Measurements from ENCODE around the gene ANKRD36.
"Not testable (repeated sequence)": the region's sequence is repeated elsewhere in the genome, so short reads cannot be mapped to it uniquely, and the experiment has no call there.

The ANKRD36 gene

DNA sequence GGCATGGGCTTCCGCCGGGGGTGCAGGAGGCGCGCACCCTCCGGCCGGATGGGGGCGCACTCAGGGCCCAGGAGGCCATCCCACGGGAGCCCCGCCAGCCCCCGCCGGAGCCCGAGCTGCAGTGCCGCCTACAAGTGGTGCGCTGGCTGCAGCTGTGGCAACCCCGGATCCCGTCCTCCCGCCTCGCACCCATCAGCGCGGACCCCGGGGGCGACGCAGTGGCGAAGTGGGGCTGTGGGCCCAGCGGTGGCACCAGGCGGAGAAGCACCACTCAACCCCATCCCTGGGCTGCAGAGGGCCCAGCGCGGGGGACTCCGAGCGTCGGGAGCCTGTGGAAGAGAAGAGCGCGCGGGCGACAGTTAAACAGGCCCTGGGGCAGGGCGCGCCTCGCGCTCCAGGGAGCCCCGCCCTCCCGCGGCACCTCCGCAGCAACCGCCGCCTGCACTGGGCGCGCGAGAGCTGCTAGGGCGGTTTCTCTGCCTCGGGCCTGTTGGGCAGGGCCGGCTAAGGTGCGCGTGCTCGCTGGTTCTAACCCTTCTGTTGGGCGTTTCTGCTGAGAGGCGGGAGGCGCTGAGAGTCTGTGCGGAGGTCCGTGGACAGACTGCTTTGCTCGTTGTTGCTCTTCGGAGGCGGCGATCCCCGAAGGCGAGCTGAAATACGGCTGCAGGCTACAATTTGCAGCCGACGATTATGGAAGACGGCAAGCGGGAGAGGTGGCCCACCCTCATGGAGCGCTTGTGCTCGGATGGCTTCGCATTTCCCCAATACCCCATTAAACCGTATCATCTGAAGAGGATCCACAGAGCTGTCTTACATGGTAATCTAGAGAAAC lies at the start of gene ANKRD36:
TSS of gene ANKRD36 (plus strand) at position 104 of the 832 bp plus-strand sequence. CDS start at position 691, 587 bp downstream.
- H3K4me3 ChIP-seq: peak within 1 kb of the TSS; percentile 70
- not testable (repeated sequence) for H3K4me1 ChIP-seq, H4K20me1 ChIP-seq, H3K27me3 ChIP-seq, H3K36me3 ChIP-seq, H3K9me3 ChIP-seq
- peak within 1 kb of the TSS; percentile 88 for H3K4me2 ChIP-seq
- peak within 1 kb of the TSS; percentile 76 for H3K27ac ChIP-seq
- peak within 1 kb of the TSS; percentile 82 for H3K9ac ChIP-seq

GRCh38 chr2:97066030-97066429 lies 46.9 kb upstream of the ANKRD36 start:
- H3K9ac ChIP-seq, H4K20me1 ChIP-seq, H3K9me3 ChIP-seq, H3K4me2 ChIP-seq, H3K36me3 ChIP-seq, H3K4me3 ChIP-seq, H3K27ac ChIP-seq, H3K27me3 ChIP-seq: not testable (repeated sequence)
- peaks cover 10% of the 10 kb centered on the region; the same call in 1 of the 2 replicates for H3K4me1 ChIP-seq

DNA sequence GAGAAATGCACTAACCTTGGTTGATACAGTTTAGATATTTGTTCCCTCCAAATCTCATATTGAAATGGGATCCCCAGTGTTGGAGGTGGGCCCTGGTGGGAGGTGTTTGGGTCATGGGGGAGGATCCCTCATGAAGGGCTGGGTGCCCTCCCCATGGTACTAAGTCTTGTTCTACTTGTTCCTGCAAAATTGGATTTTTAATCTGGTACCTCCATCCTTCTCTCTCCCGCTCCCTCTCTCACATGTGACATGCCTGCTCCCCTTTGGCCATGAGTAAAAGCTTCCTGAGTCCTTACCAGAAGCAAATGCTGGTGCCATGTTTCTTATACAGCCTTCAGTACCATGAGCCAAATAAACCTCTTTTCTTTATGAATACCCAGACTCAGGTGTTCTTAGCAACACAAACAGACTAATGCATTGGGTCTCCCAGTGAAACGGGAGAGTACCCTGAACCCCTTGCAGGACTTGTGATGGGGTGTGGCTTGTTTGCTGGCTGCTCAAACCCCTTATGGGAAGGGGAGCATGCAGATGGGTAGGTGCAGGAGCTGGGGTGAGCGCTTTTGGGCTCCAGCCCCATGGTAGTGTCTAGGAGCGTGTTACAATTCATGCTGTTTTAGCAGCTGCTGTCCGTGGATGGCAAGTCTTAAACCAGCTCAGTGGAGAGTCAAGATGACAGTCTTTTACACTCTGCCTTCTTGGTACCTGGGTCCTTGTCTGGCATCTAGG lies 45.5 kb upstream of the ANKRD36 start:
- H3K27me3 ChIP-seq: no peaks in the 10 kb centered on the region
- H3K4me2 ChIP-seq: no peak overlapping the region
- no peak overlapping the region for H3K27ac ChIP-seq
- TF ChIP-seq Cebpa-rat (IDR thresholded peaks at IDR 0.05): no peak
- no peak overlapping the region for H3K9ac ChIP-seq
- H3K4me3 ChIP-seq: no peak overlapping the region
- no peaks in the 10 kb centered on the region for H4K20me1 ChIP-seq
- no peaks in the 10 kb centered on the region for H3K36me3 ChIP-seq
- H3K9me3 ChIP-seq: no peaks in the 10 kb centered on the region
- H3K4me1 ChIP-seq: peaks cover 10% of the 10 kb centered on the region; the same call in 1 of the 2 replicates

- no peaks in the 10 kb centered on the region for H3K9me3 ChIP-seq
- H4K20me1 ChIP-seq: no peaks in the 10 kb centered on the region
- no peak overlapping the region for H3K4me3 ChIP-seq
- H3K27ac ChIP-seq: no peak overlapping the region
- H3K4me2 ChIP-seq: 0 out of 2 replicates have a peak overlapping the region, but pooled peaks have one; percentile 28
- no peaks in the 10 kb centered on the region for H3K27me3 ChIP-seq
- peaks cover 10% of the 10 kb centered on the region; the same call in 1 of the 2 replicates for H3K4me1 ChIP-seq
- H3K36me3 ChIP-seq: no peaks in the 10 kb centered on the region
- H3K9ac ChIP-seq: no peak overlapping the region
- no peak for TF ChIP-seq Cebpa-rat (IDR thresholded peaks at IDR 0.05)
These were observed 44.9 kb upstream of the ANKRD36 start for GRCh38 chr2:97068074-97068473.

DNA sequence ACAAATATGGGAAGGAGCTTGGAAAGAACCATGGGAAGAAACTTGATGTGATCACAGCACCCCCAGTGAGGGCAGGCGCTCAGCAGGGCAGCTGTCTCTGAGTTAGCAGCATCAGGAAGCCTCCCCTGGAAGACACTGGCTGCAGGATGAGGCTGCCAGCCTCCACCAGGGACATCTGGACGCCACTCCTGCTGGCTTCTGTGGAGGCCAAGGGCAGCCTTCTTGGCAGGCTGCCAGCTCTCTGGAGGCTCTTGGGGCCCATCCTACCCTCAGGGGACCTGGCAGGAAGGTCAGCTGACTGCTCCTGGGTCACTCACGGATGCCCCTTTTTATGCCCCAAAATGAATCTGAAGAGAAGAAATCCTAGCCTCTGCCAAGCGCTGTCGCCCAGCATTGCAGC lies 44.2 kb upstream of the ANKRD36 start:
- H3K27me3 ChIP-seq, H3K9ac ChIP-seq, H3K9me3 ChIP-seq, H4K20me1 ChIP-seq, H3K4me3 ChIP-seq, H3K36me3 ChIP-seq, H3K27ac ChIP-seq: not testable (repeated sequence)
- Histone ChIP-seq H3K4me2 (peak overlapping the region; percentile 28; the same call in 1 of the 2 replicates), H3K4me1 (peaks cover 10% of the 10 kb centered on the region; the same call in 1 of the 2 replicates)

- not testable (repeated sequence) for H3K36me3 ChIP-seq, H3K27ac ChIP-seq, H4K20me1 ChIP-seq, H3K9me3 ChIP-seq, H3K27me3 ChIP-seq, H3K4me2 ChIP-seq, H3K4me3 ChIP-seq, H3K9ac ChIP-seq
- H3K4me1 ChIP-seq: peaks cover 10% of the 10 kb centered on the region; the same call in 1 of the 2 replicates
These were observed 42.0 kb upstream of the ANKRD36 start for GRCh38 chr2:97070915-97071314.

DNA sequence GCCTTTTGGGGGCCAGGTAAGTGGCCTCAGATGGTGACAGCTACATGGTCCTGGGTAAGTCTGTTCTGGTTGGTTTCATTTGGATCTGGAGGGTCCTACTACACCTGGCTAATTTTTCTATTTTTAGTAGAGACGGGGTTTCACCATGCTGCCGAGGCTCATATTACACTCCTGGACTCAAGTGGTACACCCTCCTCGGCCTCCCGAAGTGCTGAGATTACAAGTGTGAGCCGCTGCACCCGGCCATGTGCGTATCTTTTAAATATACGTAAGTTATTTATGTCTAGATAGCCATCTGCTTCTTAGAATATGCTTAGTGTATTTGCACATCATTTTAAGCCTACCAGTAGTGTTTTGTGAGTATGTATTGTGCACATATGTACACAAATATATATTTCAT lies 35.7 kb upstream of the ANKRD36 start:
- H3K9ac ChIP-seq, H3K27me3 ChIP-seq, H3K4me3 ChIP-seq, H3K9me3 ChIP-seq, H3K4me2 ChIP-seq, H3K4me1 ChIP-seq, H4K20me1 ChIP-seq, H3K36me3 ChIP-seq, H3K27ac ChIP-seq: not testable (repeated sequence)

DNA sequence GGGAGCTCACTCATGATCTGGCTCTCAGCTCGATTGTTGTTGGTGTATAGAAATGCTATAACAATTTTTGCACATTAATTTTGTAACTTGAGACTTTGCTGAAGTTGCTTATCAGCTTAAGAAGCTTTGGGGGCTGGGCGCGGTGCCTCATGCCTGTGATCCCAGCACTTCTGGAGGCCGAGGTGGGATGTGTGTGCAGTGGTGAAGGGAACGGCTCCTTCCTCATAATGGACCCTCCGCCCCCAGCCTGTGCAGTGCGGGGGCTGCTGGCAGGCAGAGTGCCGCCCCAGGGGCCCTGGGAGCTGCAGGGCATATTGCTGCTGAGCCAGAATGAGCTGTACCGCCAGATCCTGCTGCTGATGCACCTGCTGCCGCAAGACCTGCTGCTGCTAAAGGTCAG lies 32.1 kb upstream of the ANKRD36 start:
- not testable (repeated sequence) for H3K27ac ChIP-seq, H3K36me3 ChIP-seq, H3K27me3 ChIP-seq, H3K9me3 ChIP-seq, H3K4me2 ChIP-seq, H4K20me1 ChIP-seq, H3K4me3 ChIP-seq, H3K9ac ChIP-seq
- H3K4me1 ChIP-seq: peaks cover 29% of the 10 kb centered on the region

DNA sequence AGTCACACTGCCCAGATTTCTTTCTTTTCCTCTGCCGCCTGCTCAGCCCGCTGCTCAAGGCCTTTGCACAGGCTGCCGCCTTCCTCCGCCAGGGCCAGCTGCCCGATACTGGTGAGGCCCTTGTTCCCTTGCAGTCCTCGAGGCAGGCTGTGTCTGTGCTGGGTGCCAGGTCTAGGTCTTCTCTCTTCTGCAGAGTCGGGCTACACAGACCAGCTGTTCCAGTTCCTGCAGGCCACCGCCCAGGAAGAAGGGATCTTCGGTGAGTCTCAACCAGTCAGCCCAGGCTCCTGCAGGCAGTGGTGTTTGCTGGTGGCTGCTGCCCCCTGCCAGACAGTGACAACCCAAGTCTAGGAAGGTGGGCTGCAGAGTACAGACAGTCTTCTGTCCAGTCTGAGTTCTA lies 30.7 kb upstream of the ANKRD36 start:
- H3K27me3 ChIP-seq, H4K20me1 ChIP-seq, H3K4me3 ChIP-seq, H3K9me3 ChIP-seq, H3K9ac ChIP-seq, H3K27ac ChIP-seq, H3K36me3 ChIP-seq: not testable (repeated sequence)
- peaks cover 30% of the 10 kb centered on the region for H3K4me1 ChIP-seq
- peak overlapping the region; percentile 30 for H3K4me2 ChIP-seq

DNA sequence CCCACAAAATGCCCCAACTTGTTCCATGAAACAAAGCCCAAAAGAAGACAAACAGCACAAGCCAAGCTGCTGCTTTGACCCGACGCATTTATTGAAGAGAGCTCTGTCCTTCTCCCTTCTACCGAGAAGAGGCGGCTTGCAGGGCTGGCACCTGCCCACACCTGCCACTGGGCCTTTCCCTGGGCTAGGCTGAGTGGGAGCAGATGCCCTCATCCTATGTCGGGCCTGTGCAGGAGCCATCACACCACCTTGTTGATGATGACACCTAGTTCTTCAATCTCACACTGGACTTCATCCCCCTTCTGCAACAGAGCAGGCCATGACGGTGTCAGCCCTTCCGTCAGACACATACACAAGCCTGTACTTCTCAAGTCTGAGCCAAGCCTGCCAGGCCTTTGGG lies 29.4 kb upstream of the ANKRD36 start:
- H3K4me1 ChIP-seq: peaks cover 30% of the 10 kb centered on the region
- H3K4me3 ChIP-seq, H3K36me3 ChIP-seq, H3K27ac ChIP-seq, H4K20me1 ChIP-seq, H3K4me2 ChIP-seq, H3K9me3 ChIP-seq, H3K27me3 ChIP-seq, H3K9ac ChIP-seq: not testable (repeated sequence)

GRCh38 chr2:97085093-97085492 lies 27.9 kb upstream of the ANKRD36 start:
- not testable (repeated sequence) for H4K20me1 ChIP-seq, H3K4me3 ChIP-seq, H3K9ac ChIP-seq, H3K27me3 ChIP-seq, H3K9me3 ChIP-seq, H3K27ac ChIP-seq, H3K36me3 ChIP-seq
- H3K4me1 ChIP-seq: peaks cover 30% of the 10 kb centered on the region
- H3K4me2 ChIP-seq: peak overlapping the region; percentile 53

DNA sequence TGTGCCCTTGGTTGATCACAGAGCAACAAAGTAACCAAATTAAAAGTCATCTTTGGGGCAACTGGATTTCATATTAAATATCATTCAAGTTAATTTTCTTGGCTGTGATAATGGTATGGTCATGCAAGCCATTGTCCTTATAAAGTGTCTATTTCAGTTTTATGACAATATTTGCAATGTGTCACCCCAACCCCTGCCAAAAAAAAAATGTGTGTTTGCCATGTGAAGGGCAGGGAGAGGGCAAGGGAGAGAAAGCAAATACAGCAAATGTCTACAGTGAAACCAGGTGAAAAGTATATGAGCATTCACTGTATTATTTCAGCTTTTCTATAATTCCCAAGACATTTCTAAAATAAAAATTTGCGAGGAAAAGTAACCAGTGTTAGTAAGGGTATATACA lies 24.2 kb upstream of the ANKRD36 start:
- H3K4me3 ChIP-seq, H4K20me1 ChIP-seq, H3K36me3 ChIP-seq, H3K9ac ChIP-seq, H3K4me2 ChIP-seq, H3K27ac ChIP-seq, H3K27me3 ChIP-seq, H3K9me3 ChIP-seq: not testable (repeated sequence)
- peaks cover 21% of the 10 kb centered on the region for H3K4me1 ChIP-seq

DNA sequence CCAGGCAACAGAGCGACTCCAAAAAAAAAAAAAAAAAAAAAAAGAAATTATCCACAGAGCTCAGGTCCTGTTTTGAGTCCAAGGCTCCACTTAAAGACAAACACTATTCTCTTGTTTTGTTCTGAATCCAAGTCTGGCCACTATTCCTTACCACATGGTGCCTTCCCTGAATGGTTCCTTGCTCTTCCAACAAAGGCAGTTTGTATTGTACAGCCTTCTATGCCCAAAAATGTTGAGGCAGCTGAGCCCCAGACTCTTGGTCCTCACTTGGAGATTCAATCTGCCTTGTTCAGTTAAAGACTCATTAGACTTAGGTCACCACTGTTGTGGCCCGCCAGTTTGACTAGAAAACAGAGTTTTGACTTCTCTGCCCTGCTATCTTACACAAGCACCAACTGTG lies 20.0 kb upstream of the ANKRD36 start:
- not testable (repeated sequence) for H3K4me3 ChIP-seq, H4K20me1 ChIP-seq, H3K27ac ChIP-seq, H3K27me3 ChIP-seq, H3K4me2 ChIP-seq, H3K9me3 ChIP-seq, H3K9ac ChIP-seq, H3K36me3 ChIP-seq
- peaks cover 15% of the 10 kb centered on the region for H3K4me1 ChIP-seq

- peak overlapping the region; percentile 44 for H3K4me2 ChIP-seq
- not testable (repeated sequence) for H3K9me3 ChIP-seq, H3K27ac ChIP-seq, H3K9ac ChIP-seq, H4K20me1 ChIP-seq, H3K36me3 ChIP-seq, H3K27me3 ChIP-seq
- peak overlapping the region; percentile 59 for H3K4me3 ChIP-seq
- H3K4me1 ChIP-seq: peaks cover 15% of the 10 kb centered on the region
These were observed 18.8 kb upstream of the ANKRD36 start for GRCh38 chr2:97093983-97094771.

Data from BLaER1 (cell line).